Measurements from ENCODE around the gene PGLYRP2. TPM values are rescaled to one million over a fixed set of nuclear protein-coding genes. Genes with fewer than 3 reads are reported as not detected.

PGLYRP2 gene
- total and polyA plus RNA-seq, 2 of the 13 experiments (the other 11 are each of a cell fraction or from before 2014, with no cell fraction given) = 0.04 to 1.0 TPM

DNA sequence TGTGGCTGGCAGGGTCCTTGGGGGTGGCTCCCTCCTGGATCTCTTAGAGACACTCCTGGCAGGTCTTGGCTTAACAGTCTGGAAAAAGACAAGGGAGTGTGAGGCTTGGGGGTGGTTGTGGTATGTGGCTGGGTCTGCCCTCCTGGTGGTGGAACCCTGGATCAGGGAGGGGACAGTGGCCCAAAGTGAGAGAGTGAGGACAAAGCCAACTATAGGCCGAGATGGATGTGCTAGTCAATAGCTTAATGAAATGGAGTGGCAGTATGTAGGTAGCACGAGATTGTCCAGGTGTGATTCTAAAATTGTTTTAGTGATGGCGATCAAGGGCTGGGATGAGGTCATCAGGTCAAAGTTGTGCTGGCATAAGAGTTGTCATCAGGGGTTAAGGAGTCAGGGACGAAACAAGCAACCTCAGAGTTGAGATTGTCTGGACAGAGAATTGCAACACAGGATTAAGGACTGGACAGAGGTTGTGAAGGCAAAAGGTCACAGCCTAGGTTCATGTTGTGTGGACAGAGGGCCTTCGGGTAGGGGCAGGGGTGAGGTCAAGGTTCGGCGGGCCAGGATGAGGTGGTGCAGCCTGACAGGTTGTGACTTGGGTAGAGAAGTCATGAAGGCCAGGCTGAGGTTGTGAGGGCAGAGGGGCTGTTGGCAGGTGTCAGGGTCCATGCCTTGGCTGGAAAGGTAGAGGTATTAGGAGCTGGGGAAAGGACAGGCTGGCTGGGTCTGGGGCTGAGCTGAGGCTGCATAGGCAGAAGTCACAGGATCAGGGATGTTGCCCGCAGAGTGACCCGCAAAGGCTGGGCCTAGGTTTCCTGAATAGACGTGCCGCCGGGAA, 10.4 kb downstream of the PGLYRP2 start (continued):
- no peak for TF ChIP-seq CENPX (CRISPR knock-in tag; IDR thresholded peaks at IDR 0.05)
- TF ChIP-seq, protein P1, sequence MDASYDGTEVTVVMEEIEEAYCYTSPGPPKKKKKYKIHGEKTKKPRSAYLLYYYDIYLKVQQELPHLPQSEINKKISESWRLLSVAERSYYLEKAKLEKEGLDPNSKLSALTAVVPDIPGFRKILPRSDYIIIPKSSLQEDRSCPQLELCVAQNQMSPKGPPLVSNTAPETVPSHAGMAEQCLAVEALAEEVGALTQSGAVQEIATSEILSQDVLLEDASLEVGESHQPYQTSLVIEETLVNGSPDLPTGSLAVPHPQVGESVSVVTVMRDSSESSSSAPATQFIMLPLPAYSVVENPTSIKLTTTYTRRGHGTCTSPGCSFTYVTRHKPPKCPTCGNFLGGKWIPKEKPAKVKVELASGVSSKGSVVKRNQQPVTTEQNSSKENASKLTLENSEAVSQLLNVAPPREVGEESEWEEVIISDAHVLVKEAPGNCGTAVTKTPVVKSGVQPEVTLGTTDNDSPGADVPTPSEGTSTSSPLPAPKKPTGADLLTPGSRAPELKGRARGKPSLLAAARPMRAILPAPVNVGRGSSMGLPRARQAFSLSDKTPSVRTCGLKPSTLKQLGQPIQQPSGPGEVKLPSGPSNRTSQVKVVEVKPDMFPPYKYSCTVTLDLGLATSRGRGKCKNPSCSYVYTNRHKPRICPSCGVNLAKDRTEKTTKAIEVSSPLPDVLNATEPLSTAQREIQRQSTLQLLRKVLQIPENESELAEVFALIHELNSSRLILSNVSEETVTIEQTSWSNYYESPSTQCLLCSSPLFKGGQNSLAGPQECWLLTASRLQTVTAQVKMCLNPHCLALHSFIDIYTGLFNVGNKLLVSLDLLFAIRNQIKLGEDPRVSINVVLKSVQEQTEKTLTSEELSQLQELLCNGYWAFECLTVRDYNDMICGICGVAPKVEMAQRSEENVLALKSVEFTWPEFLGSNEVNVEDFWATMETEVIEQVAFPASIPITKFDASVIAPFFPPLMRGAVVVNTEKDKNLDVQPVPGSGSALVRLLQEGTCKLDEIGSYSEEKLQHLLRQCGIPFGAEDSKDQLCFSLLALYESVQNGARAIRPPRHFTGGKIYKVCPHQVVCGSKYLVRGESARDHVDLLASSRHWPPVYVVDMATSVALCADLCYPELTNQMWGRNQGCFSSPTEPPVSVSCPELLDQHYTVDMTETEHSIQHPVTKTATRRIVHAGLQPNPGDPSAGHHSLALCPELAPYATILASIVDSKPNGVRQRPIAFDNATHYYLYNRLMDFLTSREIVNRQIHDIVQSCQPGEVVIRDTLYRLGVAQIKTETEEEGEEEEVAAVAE (CRISPR knock-in tag; IDR thresholded peaks at IDR 0.05; ENCODE audit: borderline replicate concordance) = no peak
- TF ChIP-seq, protein P2, sequence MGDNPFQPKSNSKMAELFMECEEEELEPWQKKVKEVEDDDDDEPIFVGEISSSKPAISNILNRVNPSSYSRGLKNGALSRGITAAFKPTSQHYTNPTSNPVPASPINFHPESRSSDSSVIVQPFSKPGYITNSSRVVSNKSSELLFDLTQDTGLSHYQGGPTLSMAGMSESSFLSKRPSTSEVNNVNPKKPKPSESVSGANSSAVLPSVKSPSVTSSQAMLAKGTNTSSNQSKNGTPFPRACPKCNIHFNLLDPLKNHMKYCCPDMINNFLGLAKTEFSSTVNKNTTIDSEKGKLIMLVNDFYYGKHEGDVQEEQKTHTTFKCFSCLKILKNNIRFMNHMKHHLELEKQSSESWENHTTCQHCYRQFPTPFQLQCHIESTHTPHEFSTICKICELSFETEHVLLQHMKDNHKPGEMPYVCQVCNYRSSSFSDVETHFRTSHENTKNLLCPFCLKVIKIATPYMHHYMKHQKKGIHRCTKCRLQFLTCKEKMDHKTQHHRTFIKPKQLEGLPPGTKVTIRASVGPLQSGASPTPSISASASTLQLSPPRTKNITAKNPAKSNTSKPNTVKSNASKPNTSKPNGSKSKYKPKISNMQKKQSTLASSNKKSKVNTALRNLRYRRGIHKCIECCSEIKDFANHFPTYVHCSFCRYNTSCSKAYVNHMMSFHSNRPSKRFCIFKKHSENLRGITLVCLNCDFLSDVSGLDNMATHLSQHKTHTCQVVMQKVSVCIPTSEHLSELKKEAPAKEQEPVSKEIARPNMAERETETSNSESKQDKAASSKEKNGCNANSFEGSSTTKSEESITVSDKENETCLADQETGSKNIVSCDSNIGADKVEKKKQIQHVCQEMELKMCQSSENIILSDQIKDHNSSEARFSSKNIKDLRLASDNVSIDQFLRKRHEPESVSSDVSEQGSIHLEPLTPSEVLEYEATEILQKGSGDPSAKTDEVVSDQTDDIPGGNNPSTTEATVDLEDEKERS (CRISPR knock-in tag; IDR thresholded peaks at IDR 0.05) = no peak
- TF ChIP-seq TBX2 (CRISPR knock-in tag; IDR thresholded peaks at IDR 0.05; ENCODE audit: borderline replicate concordance) = no peak
- TF ChIP-seq HNRNPLL (IDR thresholded peaks at IDR 0.05; ENCODE audit: low read depth, low read length, poor library complexity, severe bottlenecking) = no peak
- TF ChIP-seq BRD4 (CRISPR knock-in tag; IDR thresholded peaks at IDR 0.05) = no peak
- TF ChIP-seq, protein P3, sequence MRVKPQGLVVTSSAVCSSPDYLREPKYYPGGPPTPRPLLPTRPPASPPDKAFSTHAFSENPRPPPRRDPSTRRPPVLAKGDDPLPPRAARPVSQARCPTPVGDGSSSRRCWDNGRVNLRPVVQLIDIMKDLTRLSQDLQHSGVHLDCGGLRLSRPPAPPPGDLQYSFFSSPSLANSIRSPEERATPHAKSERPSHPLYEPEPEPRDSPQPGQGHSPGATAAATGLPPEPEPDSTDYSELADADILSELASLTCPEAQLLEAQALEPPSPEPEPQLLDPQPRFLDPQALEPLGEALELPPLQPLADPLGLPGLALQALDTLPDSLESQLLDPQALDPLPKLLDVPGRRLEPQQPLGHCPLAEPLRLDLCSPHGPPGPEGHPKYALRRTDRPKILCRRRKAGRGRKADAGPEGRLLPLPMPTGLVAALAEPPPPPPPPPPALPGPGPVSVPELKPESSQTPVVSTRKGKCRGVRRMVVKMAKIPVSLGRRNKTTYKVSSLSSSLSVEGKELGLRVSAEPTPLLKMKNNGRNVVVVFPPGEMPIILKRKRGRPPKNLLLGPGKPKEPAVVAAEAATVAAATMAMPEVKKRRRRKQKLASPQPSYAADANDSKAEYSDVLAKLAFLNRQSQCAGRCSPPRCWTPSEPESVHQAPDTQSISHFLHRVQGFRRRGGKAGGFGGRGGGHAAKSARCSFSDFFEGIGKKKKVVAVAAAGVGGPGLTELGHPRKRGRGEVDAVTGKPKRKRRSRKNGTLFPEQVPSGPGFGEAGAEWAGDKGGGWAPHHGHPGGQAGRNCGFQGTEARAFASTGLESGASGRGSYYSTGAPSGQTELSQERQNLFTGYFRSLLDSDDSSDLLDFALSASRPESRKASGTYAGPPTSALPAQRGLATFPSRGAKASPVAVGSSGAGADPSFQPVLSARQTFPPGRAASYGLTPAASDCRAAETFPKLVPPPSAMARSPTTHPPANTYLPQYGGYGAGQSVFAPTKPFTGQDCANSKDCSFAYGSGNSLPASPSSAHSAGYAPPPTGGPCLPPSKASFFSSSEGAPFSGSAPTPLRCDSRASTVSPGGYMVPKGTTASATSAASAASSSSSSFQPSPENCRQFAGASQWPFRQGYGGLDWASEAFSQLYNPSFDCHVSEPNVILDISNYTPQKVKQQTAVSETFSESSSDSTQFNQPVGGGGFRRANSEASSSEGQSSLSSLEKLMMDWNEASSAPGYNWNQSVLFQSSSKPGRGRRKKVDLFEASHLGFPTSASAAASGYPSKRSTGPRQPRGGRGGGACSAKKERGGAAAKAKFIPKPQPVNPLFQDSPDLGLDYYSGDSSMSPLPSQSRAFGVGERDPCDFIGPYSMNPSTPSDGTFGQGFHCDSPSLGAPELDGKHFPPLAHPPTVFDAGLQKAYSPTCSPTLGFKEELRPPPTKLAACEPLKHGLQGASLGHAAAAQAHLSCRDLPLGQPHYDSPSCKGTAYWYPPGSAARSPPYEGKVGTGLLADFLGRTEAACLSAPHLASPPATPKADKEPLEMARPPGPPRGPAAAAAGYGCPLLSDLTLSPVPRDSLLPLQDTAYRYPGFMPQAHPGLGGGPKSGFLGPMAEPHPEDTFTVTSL (CRISPR knock-in tag; IDR thresholded peaks at IDR 0.05; ENCODE audit: borderline replicate concordance) = no peak
- TF ChIP-seq BCL6 (CRISPR knock-in tag; IDR thresholded peaks at IDR 0.05) = peak; percentile 60
